Naive thymus-derived CD4-positive, alpha-beta T cell (primary cell): ENCODE measurements around the gene VDAC1. TPM values are rescaled to one million over a fixed set of nuclear protein-coding genes. Genes with fewer than 3 reads are reported as not detected.

Experiments used
- ATAC-seq: fragments of 150-1000 bp; cut with Tn5 transposase; 2 replicates; pipeline ENCODE4 v1.10.0; 2021; ENCODE audit warnings: mild to moderate bottlenecking, moderate library complexity
- CTCF ChIA-PET: fragments of 350-600 bp; sonication (Branson Sonifier 250); formaldehyde crosslinking; loops from one replicate; lab custom pipeline; 2021; ENCODE audit warnings: antibody characterized with exemption; lab: Charles Lee
- POLR2A ChIA-PET: fragments of 350-600 bp; sonication (Branson Sonifier 250); formaldehyde crosslinking; loops from one replicate; lab custom pipeline; 2021; ENCODE audit warnings: antibody characterized with exemption, inconsistent platforms; lab: Charles Lee
- DNase-seq, 9 donors: peaks; one replicate each; pipeline versions ENCODE4 v3.0.0 to v3.0.0-alpha.2; 2020 to 2022; ENCODE audit warnings: mixed read lengths in 1 of 9
- H3K27ac ChIP-seq: one replicate; pipeline ENCODE4 v1.7.0; 2013; ENCODE audit warnings: mild to moderate bottlenecking, low read depth, low read length, moderate library complexity
- H3K27me3 ChIP-seq, 2 donors: one replicate each; pipeline ENCODE4 v1.7.0; 2013; ENCODE audit warnings: low read length in 2 of 2, mild to moderate bottlenecking in 2 of 2, moderate library complexity in 2 of 2; ENCODE audit not compliant: control insufficient read depth in 2 of 2, insufficient read depth in 2 of 2
- H3K36me3 ChIP-seq, 3 experiments: 1 replicate in 2 of 3; 2 replicates in 1 of 3; pipeline ENCODE4 v1.7.0; 2013; ENCODE audit warnings: low read length in 3 of 3, mild to moderate bottlenecking in 3 of 3, moderate library complexity in 1 of 3; ENCODE audit not compliant: insufficient read depth in 3 of 3, control insufficient read depth in 2 of 3
- H3K4me1 ChIP-seq, 2 donors: one replicate each; pipeline ENCODE4 v1.7.0; 2013; ENCODE audit warnings: low read length in 2 of 2, mild to moderate bottlenecking in 2 of 2, moderate library complexity in 1 of 2; ENCODE audit not compliant: control insufficient read depth in 2 of 2, insufficient read depth in 2 of 2
- H3K4me3 ChIP-seq: 2 replicates; pipeline ENCODE4 v1.7.0; 2013; ENCODE audit warnings: mild to moderate bottlenecking, low read length
- H3K9me3 ChIP-seq, 3 experiments: 1 replicate in 2 of 3; 2 replicates in 1 of 3; pipeline ENCODE4 v1.7.0; 2013; ENCODE audit warnings: low read length in 3 of 3; ENCODE audit not compliant: control insufficient read depth in 2 of 3
- H3K27ac Mint-ChIP-seq, 9 donors: one replicate each; pipeline ENCODE4 v1.8.0; 2020 to 2022; ENCODE audit warnings: mixed read lengths in 9 of 9, mild to moderate bottlenecking in 8 of 9, moderate library complexity in 5 of 9, inconsistent platforms in 2 of 9
- H3K27me3 Mint-ChIP-seq, 5 donors: one replicate each; pipeline ENCODE4 v1.8.0; 2021 to 2022; ENCODE audit warnings: mixed read lengths in 5 of 5, mild to moderate bottlenecking in 1 of 5
- H3K36me3 Mint-ChIP-seq, 5 donors: one replicate each; pipeline ENCODE4 v1.8.0; 2020 to 2022; ENCODE audit warnings: mixed read lengths in 5 of 5, mild to moderate bottlenecking in 3 of 5, inconsistent platforms in 1 of 5
- H3K4me1 Mint-ChIP-seq, 7 donors: one replicate each; pipeline ENCODE4 v1.8.0; 2020 to 2022; ENCODE audit warnings: mixed read lengths in 7 of 7, mild to moderate bottlenecking in 3 of 7, inconsistent platforms in 1 of 7
- H3K4me3 Mint-ChIP-seq, 10 donors: one replicate each; pipeline ENCODE4 v1.8.0; 2020 to 2022; ENCODE audit warnings: mild to moderate bottlenecking in 10 of 10, mixed read lengths in 10 of 10, moderate library complexity in 6 of 10, inconsistent platforms in 2 of 10
- H3K9me3 Mint-ChIP-seq, 11 donors: one replicate each; pipeline ENCODE4 v1.8.0; 2020 to 2022; ENCODE audit warnings: mixed read lengths in 11 of 11, mild to moderate bottlenecking in 4 of 11, inconsistent platforms in 1 of 11, moderate library complexity in 1 of 11
- intact Hi-C, 2 donors: fragments of 100-400 bp; cut with micrococcal nuclease; formaldehyde crosslinking; loops; one replicate each; pipeline ENCODE4 v1.15.1; 2023
- polyA plus RNA-seq, 2 donors: library from polyadenylated mRNA; unstranded; fragments of 300-500 nt; fragmentation: Illumina TruSeq; gene quantifications; one replicate each; pipeline ENCODE4 v1.2.3, GENCODE V29; 2021
- total RNA-seq, 6 experiments: library from RNA in 5 of 6; stranded (reverse) in 5 of 6; gene quantifications; 1 replicate in 5 of 6; 2 replicates in 1 of 6; pipeline ENCODE4 v1.2.3 and lab custom pipeline; 2021 to 2026

Gene VDAC1
- total and polyA plus RNA-seq, 7 experiments from 2014 or later = 37.8 to 259 (median 48.4) TPM

GRCh38 chr5:134019636-134020035, 14.9 kb upstream of the VDAC1 start:
- Histone ChIP-seq H3K36me3 (no peaks in the 10 kb centered on the region), H3K27me3 (no peaks in the 10 kb centered on the region), H3K4me3 (no peak overlapping the region), H3K9me3 (no peaks in the 10 kb centered on the region), H3K27ac (no peak overlapping the region), H3K4me1 (no peaks in the 10 kb centered on the region)
- H3K4me1 Mint-ChIP-seq = peaks cover 0 to 3% (median 0%) of the 10 kb centered on the region in 7 donors
- H3K36me3 Mint-ChIP-seq = no peaks in the 10 kb centered on the region
- POLR2A ChIA-PET = interaction anchor here (1.1 kb wide), 1 partner anchor 13 kb away, joined by 3 read pairs; no protein-coding TSS in a partner anchor
- H3K27me3 Mint-ChIP-seq = peaks cover 0 to 7% (median 0%) of the 10 kb centered on the region in 5 donors
- CTCF ChIA-PET = no interaction called here
- DNase-seq (no peak), ATAC-seq (no peak)
- no peak overlapping the region for H3K27ac Mint-ChIP-seq
- no peak overlapping the region for H3K4me3 Mint-ChIP-seq
- intact Hi-C loops = loop anchor here in 1 of 2 donors (10.0 kb wide), 1 partner anchor 565 kb away; no protein-coding TSS in a partner anchor
- no peaks in the 10 kb centered on the region for H3K9me3 Mint-ChIP-seq

- ATAC-seq (no peak), DNase-seq (no peak)
- H3K4me1 ChIP-seq = no peaks in the 10 kb centered on the region
- H3K36me3 Mint-ChIP-seq = no peaks in the 10 kb centered on the region
- H3K27ac ChIP-seq = no peak overlapping the region
- ChIA-PET POLR2A (interaction anchor here (0.6 to 1.1 kb wide), 2 partner anchors 13 to 524 kb away, joined by 3 to 5 read pairs; no protein-coding TSS in a partner anchor), CTCF (interaction anchor here (2.8 kb wide), 1 partner anchor 8 kb away, joined by 9 read pairs; no protein-coding TSS in a partner anchor)
- no peaks in the 10 kb centered on the region for H3K9me3 Mint-ChIP-seq
- intact Hi-C loops = no loop called here
- no peaks in the 10 kb centered on the region for H3K9me3 ChIP-seq
- H3K4me3 Mint-ChIP-seq = no peak overlapping the region
- peaks cover 0 to 3% (median 0%) of the 10 kb centered on the region in 7 donors for H3K4me1 Mint-ChIP-seq
- peak overlapping the region in 1 of 9 donors; percentile 32 for H3K27ac Mint-ChIP-seq
- H3K27me3 ChIP-seq = no peaks in the 10 kb centered on the region
- no peaks in the 10 kb centered on the region for H3K36me3 ChIP-seq
- peaks cover 0 to 10% (median 0%) of the 10 kb centered on the region in 5 donors for H3K27me3 Mint-ChIP-seq
- no peak overlapping the region for H3K4me3 ChIP-seq
Observed at GRCh38 chr5:134018986-134019316, 14.2 kb upstream of the VDAC1 start.

GRCh38 chr5:134018154-134018985, 13.6 kb upstream of the VDAC1 start:
- Mint-ChIP-seq H3K9me3 (no peaks in the 10 kb centered on the region), H3K36me3 (no peaks in the 10 kb centered on the region), H3K4me1 (peaks cover 0 to 3% (median 0%) of the 10 kb centered on the region in 7 donors), H3K27ac (no peak overlapping the region), H3K27me3 (peaks cover 0 to 10% (median 0%) of the 10 kb centered on the region in 5 donors), H3K4me3 (no peak overlapping the region)
- no peak overlapping the region for H3K4me3 ChIP-seq
- no peaks in the 10 kb centered on the region for H3K27me3 ChIP-seq
- no peak for DNase-seq
- ChIA-PET CTCF (interaction anchor here (0.5 to 2.8 kb wide), 2 partner anchors 8 to 346 kb away, joined by 3 to 9 read pairs; no protein-coding TSS in a partner anchor), POLR2A (interaction anchor here (0.6 to 1.1 kb wide), 2 partner anchors 14 to 524 kb away, joined by 3 to 5 read pairs; no protein-coding TSS in a partner anchor)
- no peak for ATAC-seq
- no peak overlapping the region for H3K27ac ChIP-seq
- no peaks in the 10 kb centered on the region for H3K4me1 ChIP-seq
- no peaks in the 10 kb centered on the region for H3K36me3 ChIP-seq
- intact Hi-C loops = no loop called here
- no peaks in the 10 kb centered on the region for H3K9me3 ChIP-seq

GRCh38 chr5:134008266-134008749, 3.5 kb upstream of the VDAC1 start:
- H3K27me3 Mint-ChIP-seq = peaks cover 0 to 24% (median 5%) of the 10 kb centered on the region in 5 donors
- Histone ChIP-seq H3K4me1 (peaks cover 11 to 12% of the 10 kb centered on the region in 2 donors), H3K27me3 (no peaks in the 10 kb centered on the region), H3K4me3 (no peak overlapping the region), H3K27ac (no peak overlapping the region), H3K9me3 (no peaks in the 10 kb centered on the region), H3K36me3 (no peaks in the 10 kb centered on the region)
- H3K36me3 Mint-ChIP-seq = peaks cover 0 to 7% (median 0%) of the 10 kb centered on the region in 5 donors
- ATAC-seq (no peak), DNase-seq (no peak)
- ChIA-PET POLR2A (interaction anchor here (1.4 kb wide), 1 partner anchor 167 kb away, joined by 3 read pairs; no protein-coding TSS in a partner anchor), CTCF (interaction anchor here (1.2 kb wide), 1 partner anchor 18 kb away, joined by 3 read pairs; no protein-coding TSS in a partner anchor)
- intact Hi-C loops = loop anchor here in 1 of 2 donors (10.0 kb wide), 2 partner anchors 366 to 836 kb away; partner anchors contain the start of genes C5orf24 and UBE2B
- H3K4me1 Mint-ChIP-seq = peaks cover 12 to 15% (median 14%) of the 10 kb centered on the region in 7 donors
- no peak overlapping the region for H3K4me3 Mint-ChIP-seq
- H3K9me3 Mint-ChIP-seq = peaks cover 0 to 3% (median 0%) of the 10 kb centered on the region in 11 donors
- H3K27ac Mint-ChIP-seq = no peak overlapping the region

GRCh38 chr5:134007581-134008265, 2.9 kb upstream of the VDAC1 start:
- Mint-ChIP-seq H3K27me3 (peaks cover 0 to 18% (median 5%) of the 10 kb centered on the region in 5 donors), H3K4me3 (no peak overlapping the region), H3K27ac (no peak overlapping the region), H3K4me1 (peaks cover 17 to 21% (median 20%) of the 10 kb centered on the region in 7 donors), H3K36me3 (peaks cover 0 to 7% (median 0%) of the 10 kb centered on the region in 5 donors), H3K9me3 (peaks cover 0 to 3% (median 0%) of the 10 kb centered on the region in 11 donors)
- Histone ChIP-seq H3K4me1 (peaks cover 17% of the 10 kb centered on the region in 2 donors), H3K9me3 (no peaks in the 10 kb centered on the region), H3K4me3 (no peak overlapping the region), H3K27ac (no peak overlapping the region), H3K36me3 (no peaks in the 10 kb centered on the region), H3K27me3 (no peaks in the 10 kb centered on the region)
- ChIA-PET POLR2A (interaction anchor here (1.2 to 1.4 kb wide), 2 partner anchors 11 to 168 kb away, joined by 3 read pairs; no protein-coding TSS in a partner anchor), CTCF (no interaction called here)
- intact Hi-C loops = loop anchor here in 1 of 2 donors (10.0 kb wide), 2 partner anchors 367 to 837 kb away; partner anchors contain the start of genes C5orf24 and UBE2B
- DNase-seq (no peak), ATAC-seq (no peak)

- Histone ChIP-seq H3K4me3 (peak overlapping the region; percentile 83), H3K36me3 (peaks cover 0 to under 1% (median 0%) of the 10 kb centered on the region in 3 experiments), H3K27ac (no peak overlapping the region), H3K4me1 (peaks cover 17 to 26% of the 10 kb centered on the region in 2 donors), H3K27me3 (no peaks in the 10 kb centered on the region), H3K9me3 (no peaks in the 10 kb centered on the region)
- intact Hi-C loops = loop anchor here in 1 of 2 donors (10.0 kb wide), 2 partner anchors 369 to 839 kb away; partner anchors contain the start of genes C5orf24 and UBE2B
- H3K27me3 Mint-ChIP-seq = peaks cover 0 to 4% (median 0%) of the 10 kb centered on the region in 5 donors
- H3K27ac Mint-ChIP-seq = peak overlapping the region in 8 of 9 donors; percentile 47 to 93 (median 88)
- POLR2A ChIA-PET = interaction anchor here (1.4 kb wide), 1 partner anchor 9 kb away, joined by 4 read pairs; no protein-coding TSS in a partner anchor
- ATAC-seq = no peak
- peaks cover 0 to 8% (median 0%) of the 10 kb centered on the region in 5 donors for H3K36me3 Mint-ChIP-seq
- CTCF ChIA-PET = no interaction called here
- H3K4me3 Mint-ChIP-seq = peak overlapping the region; percentile 5 to 91 (median 82)
- peaks cover 20 to 34% (median 34%) of the 10 kb centered on the region in 7 donors for H3K4me1 Mint-ChIP-seq
- H3K9me3 Mint-ChIP-seq = peaks cover 0 to 3% (median 0%) of the 10 kb centered on the region in 11 donors
- no peak for DNase-seq
Observed at GRCh38 chr5:134006115-134006514, 1.3 kb upstream of the VDAC1 start.
